ENCODE results near the gene ZNF611.
"Not testable (repeated sequence)": the region's sequence is repeated elsewhere in the genome, so short reads cannot be mapped to it uniquely, and the experiment has no call there.

DNA sequence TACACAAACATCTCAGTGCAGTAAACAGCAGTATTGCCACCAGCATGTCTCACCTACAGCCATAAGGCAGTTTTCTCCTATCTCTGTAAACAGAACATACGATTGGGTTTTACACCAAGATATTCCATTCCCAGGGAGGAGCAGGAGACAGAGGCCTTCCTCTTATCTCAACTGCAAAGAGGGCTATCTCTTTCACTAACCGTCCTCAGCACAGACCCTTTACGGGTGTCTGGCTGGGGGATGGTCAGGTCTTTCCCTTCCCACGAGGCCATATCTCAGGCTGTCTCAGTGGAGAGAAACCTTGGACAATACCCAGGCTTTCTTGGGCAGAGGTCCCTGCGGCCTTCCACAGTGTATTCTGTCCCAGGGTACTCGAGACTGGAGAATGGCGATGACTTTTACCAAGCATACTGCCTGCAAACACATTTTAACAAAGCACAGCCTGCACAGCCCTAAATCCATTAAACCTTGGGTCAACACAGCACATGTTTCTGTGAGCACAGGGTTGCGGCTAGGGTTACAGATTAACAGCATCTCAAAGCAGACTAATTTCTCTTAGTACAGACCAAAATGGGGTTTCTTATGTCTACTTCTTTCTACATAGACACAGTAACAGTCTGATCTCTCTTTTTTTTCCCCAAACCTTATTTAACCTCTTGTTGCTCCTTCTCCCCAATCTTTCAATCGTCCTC is 10.8 kb downstream of the ZNF611 start:
- TF ChIP-seq RAD21 (IDR thresholded peaks at IDR 0.05; ENCODE audit: insufficient read depth, low read depth, low read length); POLR2A (IDR thresholded peaks at IDR 0.05; ENCODE audit: low read depth, low read length); EP300 (IDR thresholded peaks at IDR 0.05; ENCODE audit: borderline replicate concordance in 1 of 2, control insufficient read depth in 1 of 2, low read depth in 2 of 2, low read length in 2 of 2); ZNF24 (IDR thresholded peaks at IDR 0.05); TAF1 (IDR thresholded peaks at IDR 0.05; ENCODE audit: borderline replicate concordance, low read depth, low read length); RBBP5 (conservative IDR thresholded peaks at IDR 0.05); ZZZ3 (IDR thresholded peaks at IDR 0.05; ENCODE audit: control insufficient read depth, insufficient read length, low read depth); NR2F1 (conservative IDR thresholded peaks at IDR 0.05); SIN3A (IDR thresholded peaks at IDR 0.05; ENCODE audit: low read depth, low read length); ETV6 (conservative IDR thresholded peaks at IDR 0.05 in 1 of 2, IDR thresholded peaks at IDR 0.05 in 1 of 2; ENCODE audit: borderline replicate concordance in 1 of 2, low read depth in 1 of 2); EZH2 (IDR thresholded peaks at IDR 0.05; ENCODE audit: borderline replicate concordance, control insufficient read depth, low read depth, low read length); HDAC6 (IDR thresholded peaks at IDR 0.05; ENCODE audit: unreplicated experiment): not testable (repeated sequence)
- TF ChIP-seq, protein P1, sequence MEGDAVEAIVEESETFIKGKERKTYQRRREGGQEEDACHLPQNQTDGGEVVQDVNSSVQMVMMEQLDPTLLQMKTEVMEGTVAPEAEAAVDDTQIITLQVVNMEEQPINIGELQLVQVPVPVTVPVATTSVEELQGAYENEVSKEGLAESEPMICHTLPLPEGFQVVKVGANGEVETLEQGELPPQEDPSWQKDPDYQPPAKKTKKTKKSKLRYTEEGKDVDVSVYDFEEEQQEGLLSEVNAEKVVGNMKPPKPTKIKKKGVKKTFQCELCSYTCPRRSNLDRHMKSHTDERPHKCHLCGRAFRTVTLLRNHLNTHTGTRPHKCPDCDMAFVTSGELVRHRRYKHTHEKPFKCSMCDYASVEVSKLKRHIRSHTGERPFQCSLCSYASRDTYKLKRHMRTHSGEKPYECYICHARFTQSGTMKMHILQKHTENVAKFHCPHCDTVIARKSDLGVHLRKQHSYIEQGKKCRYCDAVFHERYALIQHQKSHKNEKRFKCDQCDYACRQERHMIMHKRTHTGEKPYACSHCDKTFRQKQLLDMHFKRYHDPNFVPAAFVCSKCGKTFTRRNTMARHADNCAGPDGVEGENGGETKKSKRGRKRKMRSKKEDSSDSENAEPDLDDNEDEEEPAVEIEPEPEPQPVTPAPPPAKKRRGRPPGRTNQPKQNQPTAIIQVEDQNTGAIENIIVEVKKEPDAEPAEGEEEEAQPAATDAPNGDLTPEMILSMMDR (IDR thresholded peaks at IDR 0.05 in 2 of 3, conservative IDR thresholded peaks at IDR 0.05 in 1 of 3; ENCODE audit: control insufficient read depth in 2 of 3, extremely low read depth in 1 of 3, insufficient read depth in 1 of 3, low read depth in 3 of 3, low read length in 3 of 3): not testable (repeated sequence)
- TF ChIP-seq, protein P2, sequence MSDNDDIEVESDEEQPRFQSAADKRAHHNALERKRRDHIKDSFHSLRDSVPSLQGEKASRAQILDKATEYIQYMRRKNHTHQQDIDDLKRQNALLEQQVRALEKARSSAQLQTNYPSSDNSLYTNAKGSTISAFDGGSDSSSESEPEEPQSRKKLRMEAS (IDR thresholded peaks at IDR 0.05; ENCODE audit: low read depth, low read length): not testable (repeated sequence)
